Activated B cell treated with CpG ODN at 0.5 μM for 24 hours (primary cell): ENCODE data around the gene TGFBR2. TPM values are rescaled to one million over a fixed set of nuclear protein-coding genes. Genes with fewer than 3 reads are reported as not detected.
A peak's percentile ranks its signal among the peaks of the same experiment; 100 is the strongest.

Experiments
- ATAC-seq: fragments of 200-7000 bp; cut with Tn5 transposase; one replicate; pipeline ENCODE4 v1.10.0; 2021; ENCODE audit warnings: low read depth, mild to moderate bottlenecking, moderate library complexity
- CTCF ChIA-PET: fragments of 350-600 bp; sonication (Branson Sonifier 250); formaldehyde crosslinking; loops from one replicate; lab custom pipeline; 2021; ENCODE audit warnings: antibody characterized with exemption; lab: Charles Lee
- POLR2A ChIA-PET: fragments of 350-600 bp; sonication (Branson Sonifier 250); formaldehyde crosslinking; loops from one replicate; lab custom pipeline; 2021; ENCODE audit warnings: antibody characterized with exemption; lab: Charles Lee
- DNase-seq: peaks from one replicate; pipeline ENCODE4 v3.0.0; 2022
- H3K27ac Mint-ChIP-seq: one replicate; pipeline ENCODE4 v1.8.0; 2020; ENCODE audit warnings: mixed read lengths
- H3K27me3 Mint-ChIP-seq: one replicate; pipeline ENCODE4 v1.8.0; 2021; ENCODE audit warnings: mixed read lengths
- H3K36me3 Mint-ChIP-seq: one replicate; pipeline ENCODE4 v1.8.0; 2021; ENCODE audit warnings: low read depth, mixed read lengths
- H3K4me1 Mint-ChIP-seq: one replicate; pipeline ENCODE4 v1.8.0; 2021; ENCODE audit warnings: mixed read lengths
- H3K4me3 Mint-ChIP-seq: one replicate; pipeline ENCODE4 v1.8.0; 2020; ENCODE audit warnings: mild to moderate bottlenecking, mixed read lengths
- H3K9me3 Mint-ChIP-seq: one replicate; pipeline ENCODE4 v1.8.0; 2020; ENCODE audit warnings: mixed read lengths
- CTCF ChIP-seq: fragments of 200-600 bp; IDR thresholded peaks from one replicate; pipeline ENCODE4 v1.8.0; 2022; ENCODE audit warnings: antibody characterized with exemption, mild to moderate bottlenecking
- intact Hi-C: fragments of 100-400 bp; cut with micrococcal nuclease; formaldehyde crosslinking; loops from one replicate; pipeline ENCODE4 v1.15.1; 2024
- total RNA-seq: library from RNA; stranded (reverse); gene quantifications from 2 replicates; pipeline ENCODE4 v1.2.3, GENCODE V29; 2022

Gene TGFBR2
- total RNA-seq, 1 donor from 2014 or later = 104 TPM

GRCh38 chr3:30644615-30645014, 38.2 kb downstream of the TGFBR2 start:
- DNase-seq = no peak
- H3K9me3 Mint-ChIP-seq = no peaks in the 10 kb centered on the region
- H3K4me3 Mint-ChIP-seq = peak overlapping the region; percentile 68
- H3K27ac Mint-ChIP-seq = peak overlapping the region; percentile 91
- H3K36me3 Mint-ChIP-seq = peaks cover 66% of the 10 kb centered on the region
- ChIA-PET CTCF (interaction anchor here (1.0 to 1.3 kb wide), 2 partner anchors 11 to 38 kb away, joined by 4 to 7 read pairs; partner anchors contain the start of gene TGFBR2), POLR2A (interaction anchor here (0.7 to 5.0 kb wide), 16 partner anchors 9 to 167 kb away, joined by 3 to 42 read pairs (median 6); partner anchors contain the start of gene TGFBR2)
- intact Hi-C loops = loop anchor here (1.0 to 10.0 kb wide), 5 partner anchors 14 to 1790 kb away; partner anchors contain the start of gene TGFBR2
- ATAC-seq = peak; percentile 38
- peaks cover 98% of the 10 kb centered on the region for H3K4me1 Mint-ChIP-seq
- H3K27me3 Mint-ChIP-seq = no peaks in the 10 kb centered on the region
- no peak for TF ChIP-seq CTCF

- POLR2A ChIA-PET = interaction anchor here (0.7 to 5.0 kb wide), 3 partner anchors 13 to 141 kb away, joined by 3 to 42 read pairs (median 11); partner anchors contain the start of gene TGFBR2
- CTCF ChIA-PET = no interaction called here
- Mint-ChIP-seq H3K27ac (peak overlapping the region; percentile 91), H3K27me3 (no peaks in the 10 kb centered on the region), H3K9me3 (no peaks in the 10 kb centered on the region), H3K4me3 (peak overlapping the region; percentile 68), H3K36me3 (peaks cover 69% of the 10 kb centered on the region), H3K4me1 (peaks cover 98% of the 10 kb centered on the region)
- ATAC-seq = no peak
- DNase-seq = no peak
- intact Hi-C loops = loop anchor here (10.0 kb wide), 1 partner anchor 1790 kb away; no protein-coding TSS in a partner anchor
- no peak for TF ChIP-seq CTCF
These were observed 38.7 kb downstream of the TGFBR2 start for GRCh38 chr3:30645077-30645476.

GRCh38 chr3:30646181-30646876, 39.9 kb downstream of the TGFBR2 start:
- peak overlapping the region; percentile 91 for H3K27ac Mint-ChIP-seq
- H3K9me3 Mint-ChIP-seq = no peaks in the 10 kb centered on the region
- peak overlapping the region; percentile 28 for H3K4me3 Mint-ChIP-seq
- intact Hi-C loops = loop anchor here (10.0 kb wide), 1 partner anchor 1788 kb away; no protein-coding TSS in a partner anchor
- CTCF ChIA-PET = no interaction called here
- no peak for ATAC-seq
- no peaks in the 10 kb centered on the region for H3K27me3 Mint-ChIP-seq
- no peak for TF ChIP-seq CTCF
- peaks cover 80% of the 10 kb centered on the region for H3K36me3 Mint-ChIP-seq
- H3K4me1 Mint-ChIP-seq = peaks cover 98% of the 10 kb centered on the region
- POLR2A ChIA-PET = interaction anchor here (0.5 to 2.1 kb wide), 5 partner anchors 9 to 313 kb away, joined by 3 to 11 read pairs (median 6); no protein-coding TSS in a partner anchor
- DNase-seq = no peak

- ChIA-PET POLR2A (interaction anchor here (0.5 to 2.1 kb wide), 6 partner anchors 8 to 313 kb away, joined by 3 to 12 read pairs (median 7); no protein-coding TSS in a partner anchor), CTCF (interaction anchor here (1.4 kb wide), 1 partner anchor 18 kb away, joined by 4 read pairs; no protein-coding TSS in a partner anchor)
- ATAC-seq (no peak), DNase-seq (no peak)
- H3K4me3 Mint-ChIP-seq = peak overlapping the region; percentile 28
- TF ChIP-seq CTCF = no peak
- intact Hi-C loops = loop anchor here (10.0 kb wide), 1 partner anchor 1788 kb away; no protein-coding TSS in a partner anchor
- H3K27me3 Mint-ChIP-seq = no peaks in the 10 kb centered on the region
- peak overlapping the region; percentile 91 for H3K27ac Mint-ChIP-seq
- no peaks in the 10 kb centered on the region for H3K9me3 Mint-ChIP-seq
- peaks cover 85% of the 10 kb centered on the region for H3K36me3 Mint-ChIP-seq
- peaks cover 98% of the 10 kb centered on the region for H3K4me1 Mint-ChIP-seq
These were observed 40.8 kb downstream of the TGFBR2 start for GRCh38 chr3:30646961-30647752.
